ENCODE results near the gene NAA80. TPM values are rescaled to one million over a fixed set of nuclear protein-coding genes. Genes with fewer than 3 reads are reported as not detected.
A peak's percentile ranks its signal among the peaks of the same experiment; 100 is the strongest.

Gene NAA80
- total RNA-seq, 6 experiments from 2014 or later = 2.5 to 6.2 (median 3.5) TPM

DNA sequence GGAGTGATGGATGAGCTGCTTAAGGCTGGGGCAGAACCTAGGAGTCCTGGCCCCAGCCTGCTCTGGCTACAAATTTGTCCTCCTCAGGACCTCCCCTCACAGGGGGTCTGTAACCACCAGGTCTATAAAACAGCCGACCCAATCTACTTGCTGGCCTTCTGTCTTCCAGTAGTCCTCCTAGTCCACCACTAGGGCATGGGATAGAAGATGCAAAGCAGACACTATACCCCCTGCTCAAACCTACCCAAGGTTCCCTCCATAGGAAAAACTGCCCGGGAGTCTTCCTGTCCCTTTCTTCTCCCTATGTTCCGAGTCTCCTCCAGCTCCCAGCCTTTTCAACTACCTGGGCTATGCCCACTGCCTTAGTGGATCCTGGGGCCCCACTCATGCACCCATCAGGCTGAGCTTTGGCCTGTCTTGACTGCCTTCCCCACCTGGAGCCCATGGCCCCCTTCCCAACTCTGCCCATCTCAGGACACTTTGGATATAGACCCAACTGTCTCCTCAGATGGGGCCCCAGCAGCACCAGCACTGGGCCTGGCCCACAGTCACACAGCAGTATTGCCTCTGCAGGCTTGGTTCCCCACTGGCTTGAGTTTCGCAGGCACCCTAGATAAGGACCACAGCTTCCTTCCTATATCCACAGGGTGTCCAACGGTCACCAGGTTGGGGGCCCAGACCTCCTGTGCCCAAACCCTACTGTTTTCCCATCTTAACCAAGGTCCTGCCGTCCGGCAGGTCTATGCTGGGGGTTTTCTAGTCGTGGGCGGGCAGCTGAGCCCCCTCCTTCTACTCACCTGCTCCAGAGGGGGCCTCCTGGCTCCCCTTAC, 1.1 kb downstream of the NAA80 start:
- no peaks in the 10 kb centered on the region for H3K9me3 ChIP-seq
- no peaks in the 10 kb centered on the region for H3K36me3 ChIP-seq
- ATAC-seq (no peak), DNase-seq (peak in 1 of 3 donors; percentile 33)
- H3K4me3 ChIP-seq = peak overlapping the region; percentile 56 to 62 (median 61)
- TF ChIP-seq, protein P1, sequence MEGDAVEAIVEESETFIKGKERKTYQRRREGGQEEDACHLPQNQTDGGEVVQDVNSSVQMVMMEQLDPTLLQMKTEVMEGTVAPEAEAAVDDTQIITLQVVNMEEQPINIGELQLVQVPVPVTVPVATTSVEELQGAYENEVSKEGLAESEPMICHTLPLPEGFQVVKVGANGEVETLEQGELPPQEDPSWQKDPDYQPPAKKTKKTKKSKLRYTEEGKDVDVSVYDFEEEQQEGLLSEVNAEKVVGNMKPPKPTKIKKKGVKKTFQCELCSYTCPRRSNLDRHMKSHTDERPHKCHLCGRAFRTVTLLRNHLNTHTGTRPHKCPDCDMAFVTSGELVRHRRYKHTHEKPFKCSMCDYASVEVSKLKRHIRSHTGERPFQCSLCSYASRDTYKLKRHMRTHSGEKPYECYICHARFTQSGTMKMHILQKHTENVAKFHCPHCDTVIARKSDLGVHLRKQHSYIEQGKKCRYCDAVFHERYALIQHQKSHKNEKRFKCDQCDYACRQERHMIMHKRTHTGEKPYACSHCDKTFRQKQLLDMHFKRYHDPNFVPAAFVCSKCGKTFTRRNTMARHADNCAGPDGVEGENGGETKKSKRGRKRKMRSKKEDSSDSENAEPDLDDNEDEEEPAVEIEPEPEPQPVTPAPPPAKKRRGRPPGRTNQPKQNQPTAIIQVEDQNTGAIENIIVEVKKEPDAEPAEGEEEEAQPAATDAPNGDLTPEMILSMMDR (IDR thresholded peaks at IDR 0.05) = no peak
- no peak for TF ChIP-seq POLR2A (IDR thresholded peaks at IDR 0.05)
- H3K27ac ChIP-seq = peak overlapping the region in 2 of 3 donors; percentile 84 to 88
- no peaks in the 10 kb centered on the region for H3K27me3 ChIP-seq
- peaks cover 0 to 30% (median 12%) of the 10 kb centered on the region in 4 donors for H3K4me1 ChIP-seq
- intact Hi-C loops (cut with DNase I) = no loop called here
- 65% methylated on average over 4 of the region's 9 CpGs for WGBS (ENCODE audit: insufficient coverage, low coverage, low lambda C conversion rate, missing lambda C conversion rate)

DNA sequence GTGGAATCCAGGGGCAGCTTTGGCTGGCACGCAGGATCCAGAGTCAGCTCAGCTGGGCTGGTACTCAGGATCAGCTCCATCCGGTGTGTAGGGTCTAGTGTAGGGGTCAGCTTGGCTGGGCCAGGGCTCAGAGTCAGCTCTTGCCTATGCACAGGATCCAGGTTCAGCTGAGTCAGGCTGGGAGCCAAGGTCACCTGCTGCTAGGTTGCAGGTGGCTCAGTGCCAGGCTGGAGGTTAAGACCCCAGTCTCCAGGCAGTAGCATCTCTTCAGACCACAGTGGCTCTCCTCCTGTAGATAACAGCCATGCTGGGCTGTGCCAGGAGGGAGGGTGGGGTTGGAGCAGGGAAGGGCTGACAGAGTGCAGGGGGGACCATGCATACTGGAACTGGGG, 1.8 kb downstream of the NAA80 start:
- Histone ChIP-seq H3K36me3 (no peaks in the 10 kb centered on the region), H3K27ac (no peak overlapping the region), H3K9me3 (no peaks in the 10 kb centered on the region), H3K4me3 (no peak overlapping the region), H3K27me3 (no peaks in the 10 kb centered on the region), H3K4me1 (peaks cover 0 to 35% (median 12%) of the 10 kb centered on the region in 4 donors)
- intact Hi-C loops (cut with DNase I) = no loop called here
- TF ChIP-seq, protein P1 (IDR thresholded peaks at IDR 0.05) = no peak
- no peak for TF ChIP-seq POLR2A (IDR thresholded peaks at IDR 0.05)
- DNase-seq (peak in 1 of 3 donors; percentile 52), ATAC-seq (no peak)
- WGBS (ENCODE audit: insufficient coverage, low coverage, low lambda C conversion rate, missing lambda C conversion rate) = no CpG with 5 or more reads among the region's 2 CpGs

GRCh38 chr3:50296721-50297383, 2.4 kb downstream of the NAA80 start:
- DNase-seq = no peak
- no peaks in the 10 kb centered on the region for H3K9me3 ChIP-seq
- no peaks in the 10 kb centered on the region for H3K36me3 ChIP-seq
- H3K27me3 ChIP-seq = no peaks in the 10 kb centered on the region
- no peak for TF ChIP-seq POLR2A (IDR thresholded peaks at IDR 0.05)
- TF ChIP-seq, protein P1 (IDR thresholded peaks at IDR 0.05) = no peak
- 92% methylated on average over 4 of the region's 18 CpGs for WGBS (ENCODE audit: insufficient coverage, low coverage, low lambda C conversion rate, missing lambda C conversion rate)
- peaks cover 0 to 35% (median 12%) of the 10 kb centered on the region in 4 donors for H3K4me1 ChIP-seq
- H3K4me3 ChIP-seq = no peak overlapping the region
- H3K27ac ChIP-seq = no peak overlapping the region
- no peak for ATAC-seq
- intact Hi-C loops (cut with DNase I) = no loop called here

GRCh38 chr3:50295553-50296431, 3.4 kb downstream of the NAA80 start:
- no peak overlapping the region for H3K27ac ChIP-seq
- ATAC-seq (no peak), DNase-seq (no peak)
- H3K27me3 ChIP-seq = no peaks in the 10 kb centered on the region
- no peak overlapping the region for H3K4me3 ChIP-seq
- peaks cover 0 to 32% (median 13%) of the 10 kb centered on the region in 4 donors for H3K4me1 ChIP-seq
- H3K9me3 ChIP-seq = no peaks in the 10 kb centered on the region
- H3K36me3 ChIP-seq = no peaks in the 10 kb centered on the region
- intact Hi-C loops (cut with DNase I) = no loop called here
- TF ChIP-seq, protein P1 (IDR thresholded peaks at IDR 0.05) = no peak
- no peak for TF ChIP-seq POLR2A (IDR thresholded peaks at IDR 0.05)
- WGBS (ENCODE audit: insufficient coverage, low coverage, low lambda C conversion rate, missing lambda C conversion rate) = 50% methylated on average over 1 of the region's 8 CpGs
